Activated CD4-positive, alpha-beta T cell treated with anti-CD3 and anti-CD28 coated beads, Interleukin-2, amount 50 U/mL, for 4 hours (primary cell): ENCODE results near the gene LIME1.

Experiments used
- DNase-seq, 2 experiments: peaks; one replicate each; pipeline ENCODE4 v3.0.0-alpha.2; 2020

Gene LIME1

GRCh38 chr20:63751471-63752271, 15.2 kb downstream of the LIME1 start:
- no peak for DNase-seq

GRCh38 chr20:63752411-63753101, 16.1 kb downstream of the LIME1 start:
- DNase-seq = no peak

- DNase-seq = no peak
Measured at GRCh38 chr20:63753381-63753780, 16.9 kb downstream of the LIME1 start.

DNA sequence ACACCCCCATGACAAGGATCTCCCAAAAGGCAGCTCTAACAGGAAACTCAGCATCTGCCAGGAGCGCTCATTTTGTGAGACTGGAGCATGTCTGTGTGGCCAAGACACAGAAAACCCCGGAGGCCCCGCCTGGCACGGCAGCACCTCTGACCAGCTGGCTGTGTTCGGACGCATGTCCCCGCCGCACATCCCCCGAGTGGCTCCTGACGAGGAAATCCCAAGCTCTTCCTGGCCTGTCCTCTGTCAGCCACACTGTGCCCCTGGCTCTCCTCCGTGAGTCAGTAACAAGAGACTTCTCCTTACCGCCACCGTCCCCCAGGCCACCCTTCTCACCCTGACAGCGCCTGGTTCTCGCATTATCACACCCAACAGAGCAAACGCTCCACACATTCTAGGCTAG, 17.5 kb downstream of the LIME1 start:
- no peak for DNase-seq

DNA sequence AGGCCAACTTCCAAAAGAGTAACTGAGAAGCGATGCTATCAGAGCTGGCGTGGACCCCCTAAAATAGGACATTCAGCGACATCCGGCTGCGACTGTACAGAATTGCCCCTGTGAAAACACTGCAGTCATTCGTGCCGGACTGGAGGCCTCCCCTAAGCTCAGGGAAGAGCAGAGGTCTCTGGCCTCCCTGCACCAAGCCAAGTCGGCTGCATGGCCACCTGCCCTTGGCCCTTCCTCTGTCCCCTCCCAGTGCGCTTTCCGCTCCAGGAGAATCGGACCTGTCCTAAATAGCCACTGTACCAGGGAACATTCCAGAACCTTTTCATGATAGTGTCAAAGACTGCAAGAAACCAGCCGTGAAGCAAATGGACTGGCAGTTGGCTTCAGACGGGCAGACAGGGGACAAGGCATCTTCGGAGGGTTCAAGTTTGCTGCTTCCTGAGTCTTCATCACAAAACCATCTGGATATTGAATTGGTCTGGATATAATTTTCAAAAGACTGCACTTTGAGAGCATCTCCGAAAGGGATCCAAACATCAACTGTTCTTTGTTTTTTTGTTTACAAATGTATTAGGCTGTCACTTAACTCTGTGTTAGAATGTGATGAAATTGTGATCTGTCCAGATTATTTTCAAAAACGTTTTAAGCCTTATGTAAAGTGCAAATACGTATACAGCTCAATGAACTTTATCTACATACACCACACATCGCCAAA, 19.6 kb downstream of the LIME1 start:
- DNase-seq = no peak

- no peak for DNase-seq
Measured at GRCh38 chr20:63756648-63756991, 20.2 kb downstream of the LIME1 start.

- DNase-seq = no peak
Measured at GRCh38 chr20:63758152-63758551, 21.7 kb downstream of the LIME1 start.

GRCh38 chr20:63759377-63759901, 23.0 kb downstream of the LIME1 start:
- no peak for DNase-seq

DNA sequence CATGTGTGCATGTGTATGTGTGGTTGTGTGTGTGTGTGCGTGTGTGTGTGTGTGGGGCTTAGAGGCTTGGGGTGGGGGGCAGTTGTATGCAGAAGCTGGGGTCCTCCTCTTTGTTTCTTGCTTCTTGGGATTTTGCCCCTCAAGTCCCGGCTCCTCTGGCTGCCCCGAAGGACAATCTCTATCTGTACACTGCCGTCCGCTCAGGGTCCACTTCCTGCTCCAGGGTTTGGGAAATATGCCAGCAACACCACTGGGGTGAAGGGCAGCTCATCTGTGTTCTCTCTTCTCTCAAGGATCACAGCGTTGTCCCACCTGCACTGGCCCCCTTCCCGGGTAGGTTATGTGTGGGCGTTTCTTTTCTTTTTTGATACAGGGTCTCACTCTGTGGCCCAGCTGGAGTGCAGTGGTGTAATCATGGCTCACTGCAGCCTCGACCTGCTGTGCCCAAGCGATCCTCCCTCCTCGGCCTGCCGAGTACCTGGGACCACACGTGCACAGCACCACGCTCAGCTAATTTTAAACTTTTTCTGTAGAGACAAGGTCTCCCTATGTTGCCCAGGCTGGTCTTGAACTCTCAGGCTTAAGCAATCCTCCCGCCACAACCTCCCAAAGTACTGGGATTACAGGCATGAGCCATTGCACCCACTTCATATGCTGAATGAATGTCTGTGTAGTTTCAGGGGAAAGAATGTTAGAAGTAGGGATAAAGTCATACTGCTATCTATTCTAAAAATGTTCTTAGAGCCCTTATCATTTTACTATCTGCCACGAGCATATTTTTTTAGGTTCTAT, 28.8 kb downstream of the LIME1 start:
- no peak for DNase-seq

GRCh38 chr20:63765902-63766301, 29.4 kb downstream of the LIME1 start:
- no peak for DNase-seq

GRCh38 chr20:63766695-63767426, 30.4 kb downstream of the LIME1 start:
- DNase-seq = no peak

DNA sequence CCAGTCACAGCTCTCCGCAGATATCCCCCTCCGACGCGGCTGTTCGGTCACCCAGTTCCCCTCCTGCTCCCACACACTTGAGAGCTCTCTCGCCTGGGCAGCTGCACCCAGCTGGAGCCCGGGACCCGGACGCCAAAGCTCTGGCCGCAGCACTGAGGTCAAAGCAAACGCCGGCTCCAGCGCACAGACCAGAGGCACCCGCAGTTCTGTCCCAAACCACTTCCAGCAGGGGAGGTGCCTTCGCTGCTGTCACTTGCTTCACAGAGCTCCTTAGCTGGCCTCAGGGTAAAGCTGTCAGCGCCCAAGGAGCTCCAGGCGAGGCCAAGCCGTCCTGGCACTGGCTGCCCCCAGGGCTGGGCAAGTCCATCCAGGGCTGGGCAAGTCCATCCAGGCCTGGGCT, 31.0 kb downstream of the LIME1 start:
- no peak for DNase-seq

DNA sequence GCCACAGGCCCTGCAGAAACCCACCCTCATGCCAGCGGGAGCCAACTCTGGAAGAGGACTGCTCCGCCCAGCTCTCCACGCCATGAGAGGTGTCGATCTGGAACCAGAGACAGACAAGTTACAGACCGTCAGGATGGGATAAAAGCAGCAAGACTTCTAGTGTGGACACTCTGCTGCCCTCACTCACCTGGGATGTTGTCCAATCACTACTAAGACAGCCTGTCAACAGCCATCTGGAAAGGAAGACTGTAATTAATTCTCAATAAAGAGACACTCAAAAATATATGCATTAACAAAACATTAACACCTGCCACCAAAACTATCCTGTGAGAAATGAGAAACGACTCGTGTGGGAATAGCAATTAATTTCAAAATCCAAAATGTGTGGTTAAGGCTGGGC, 31.4 kb downstream of the LIME1 start:
- no peak for DNase-seq

- DNase-seq = no peak
Measured at GRCh38 chr20:63768591-63769515, 32.4 kb downstream of the LIME1 start.

GRCh38 chr20:63769891-63770474, 33.5 kb downstream of the LIME1 start:
- DNase-seq = no peak

DNA sequence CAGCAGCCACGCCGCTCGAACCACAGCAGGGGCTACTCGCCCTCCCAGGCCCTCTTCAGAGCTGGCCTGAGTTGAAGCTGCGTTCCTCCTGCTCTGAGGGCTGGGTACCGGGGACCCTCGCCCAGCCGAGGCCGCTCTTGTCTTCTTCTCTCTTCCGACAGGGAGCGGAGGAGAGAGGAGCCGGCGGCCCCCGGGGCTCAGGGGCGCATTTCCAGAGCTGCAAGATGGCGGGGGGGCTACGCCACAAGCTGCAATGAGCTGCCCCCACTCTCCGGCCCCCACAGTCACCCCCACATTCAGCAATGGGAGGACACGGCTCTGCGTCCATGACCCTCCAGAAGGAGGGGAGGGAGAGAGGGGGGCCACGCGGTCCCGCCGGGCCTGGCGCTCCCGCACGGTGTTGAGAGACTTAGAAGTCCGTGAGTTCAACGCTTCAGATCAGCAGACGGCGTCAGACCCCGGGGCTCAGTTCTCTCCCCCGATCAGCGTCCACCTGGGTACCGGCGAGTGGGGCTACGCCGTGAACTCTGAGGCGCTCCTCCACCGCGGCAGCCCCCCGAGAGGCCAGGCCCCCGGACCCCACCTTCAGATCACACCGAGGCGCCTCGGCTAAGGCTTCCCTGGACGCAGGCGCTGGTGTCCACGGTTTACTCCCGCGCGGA, 34.7 kb downstream of the LIME1 start:
- no peak for DNase-seq

GRCh38 chr20:63772781-63773518, 36.5 kb downstream of the LIME1 start:
- DNase-seq = no peak

GRCh38 chr20:63773571-63774241, 37.2 kb downstream of the LIME1 start:
- DNase-seq = no peak

GRCh38 chr20:63774306-63774705, 37.8 kb downstream of the LIME1 start:
- DNase-seq = no peak
